GM12891 (cell line): ENCODE measurements around the gene TDRD1.

Source experiments
- POLR2A ChIP-seq: IDR thresholded peaks from 2 replicates; pipeline ENCODE4 v1.6.1; 2011; ENCODE audit warnings: low read depth, low read length, control low read depth
- POLR2AphosphoS5 ChIP-seq: IDR thresholded peaks from 2 replicates; pipeline ENCODE4 v1.6.1; 2011; ENCODE audit warnings: low read depth, low read length, control low read depth
- SPI1 ChIP-seq: IDR thresholded peaks from 2 replicates; pipeline ENCODE4 v1.6.1; 2011; ENCODE audit warnings: low read depth, low read length, control low read depth
- TAF1 ChIP-seq: IDR thresholded peaks from 2 replicates; pipeline ENCODE4 v1.6.1; 2011; ENCODE audit warnings: low read depth, low read length, control low read depth

DNA sequence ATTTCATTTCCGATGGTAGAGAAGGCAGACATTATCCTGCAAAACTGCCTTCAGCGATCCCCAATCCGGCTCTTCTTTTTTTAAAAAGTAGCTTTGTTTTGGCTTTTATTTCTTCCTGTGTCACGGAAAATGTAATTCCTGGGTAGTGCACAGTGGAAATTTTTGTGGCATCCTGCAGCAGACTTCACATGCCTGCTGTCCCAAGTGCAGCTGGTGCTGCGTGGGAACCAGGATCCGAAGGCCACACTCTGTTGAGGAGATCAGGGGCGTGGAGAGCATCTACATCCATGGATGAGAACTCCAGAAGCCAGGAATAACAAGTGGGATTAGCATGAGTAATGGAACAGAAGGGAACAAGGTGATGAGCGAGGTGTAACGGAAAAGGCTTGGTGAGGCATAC, 64.5 kb downstream of the TDRD1 start:
- TF ChIP-seq TAF1: no peak
- no peak for TF ChIP-seq POLR2AphosphoS5
- no peak for TF ChIP-seq POLR2A
- no peak for TF ChIP-seq SPI1
